Middle frontal gyrus (tissue), 1 donor: ENCODE measurements around the gene KDM2A.

Experiments
- DNase-seq: peaks from one replicate; pipeline ENCODE4 v3.0.0-alpha.2; 2015; ENCODE audit warnings: low spot score; ENCODE audit errors: extremely low spot score

The KDM2A gene

GRCh38 chr11:67272327-67273259 is 153.5 kb downstream of the KDM2A start:
- no peak for DNase-seq

- DNase-seq: no peak
Observed at GRCh38 chr11:67273260-67273990, 154.4 kb downstream of the KDM2A start.

- no peak for DNase-seq
Observed at GRCh38 chr11:67274768-67275605, 155.9 kb downstream of the KDM2A start.

- no peak for DNase-seq
Observed at GRCh38 chr11:67275606-67276409, 156.7 kb downstream of the KDM2A start.

GRCh38 chr11:67276781-67277230 is 157.7 kb downstream of the KDM2A start:
- no peak for DNase-seq

GRCh38 chr11:67277231-67277961 is 158.3 kb downstream of the KDM2A start:
- DNase-seq: no peak

- DNase-seq: no peak
Observed at GRCh38 chr11:67278135-67278938, 159.3 kb downstream of the KDM2A start.

- no peak for DNase-seq
Observed at GRCh38 chr11:67278939-67279588, 160.0 kb downstream of the KDM2A start.

GRCh38 chr11:67279589-67280340 is 160.7 kb downstream of the KDM2A start:
- no peak for DNase-seq

- DNase-seq: no peak
Observed at GRCh38 chr11:67280341-67280787, 161.3 kb downstream of the KDM2A start.

- no peak for DNase-seq
Observed at GRCh38 chr11:67280788-67281551, 161.9 kb downstream of the KDM2A start.

- no peak for DNase-seq
Observed at GRCh38 chr11:67281552-67282150, 162.6 kb downstream of the KDM2A start.

GRCh38 chr11:67282155-67282875 is 163.3 kb downstream of the KDM2A start:
- DNase-seq: no peak

GRCh38 chr11:67282876-67283371 is 163.9 kb downstream of the KDM2A start:
- no peak for DNase-seq

GRCh38 chr11:67283481-67283963 is 164.5 kb downstream of the KDM2A start:
- DNase-seq: no peak
